HCT116 (cell line): Measurements from ENCODE around the gene FGFR3. TPM values are rescaled to one million over a fixed set of nuclear protein-coding genes. Genes with fewer than 3 reads are reported as not detected.

Experiments
- ATAC-seq: fragments of 200-7000 bp; cut with Tn5 transposase; 2 replicates; pipeline ENCODE4 v1.9.1; 2020; ENCODE audit warnings: mild to moderate bottlenecking, moderate library complexity
- BruUV-seq: library from RNA; stranded (reverse); fragments of 400-500 nt; replicated peaks from 2 replicates; lab custom pipeline; 2021; lab: Mats Ljungman, UMichigan
- CTCF ChIA-PET: fragments of 300-600 bp; sonication (Branson Sonifier 250); formaldehyde crosslinking; loops from one replicate; lab custom pipeline; 2021; ENCODE audit warnings: antibody characterized with exemption; lab: Charles Lee
- POLR2A ChIA-PET: fragments of 300-600, 350-600 bp; sonication (Branson Sonifier 250); formaldehyde crosslinking; loops from one replicate; lab custom pipeline; 2021; ENCODE audit warnings: antibody characterized with exemption; lab: Charles Lee
- RAD21 ChIA-PET, 2 experiments: fragments of 300-600 bp; sonication (Branson Sonifier 250); formaldehyde crosslinking; loops; one replicate each; lab custom pipeline; 2023; ENCODE audit warnings: low total read pairs in 2 of 2; ENCODE audit not compliant: uncharacterized antibody in 2 of 2, unreplicated experiment in 2 of 2, low non-redundant PET in 1 of 2; lab: Charles Lee
- DNase-seq: peaks from one replicate; pipeline ENCODE4 v3.0.0-alpha.2; 2010; ENCODE audit warnings: low read depth, low spot score
- H2AFZ ChIP-seq: fragments of 200-600 bp; shearing (Covaris generic), sonication (generic); 2 replicates; pipeline ENCODE4 v1.6.1; 2017; ENCODE audit warnings: low read depth, mixed run types, mixed read lengths, antibody characterized with exemption, low read length; ENCODE audit not compliant: poor library complexity, severe bottlenecking
- H3K27ac ChIP-seq: 2 replicates; pipeline ENCODE4 v1.5.1; 2012; ENCODE audit warnings: low read depth, low read length
- H3K27me3 ChIP-seq: fragments of 200-600 bp; sonication (generic); 2 replicates; pipeline ENCODE4 v1.6.1; 2016; ENCODE audit warnings: mixed run types, low read length, mixed read lengths; ENCODE audit not compliant: insufficient read depth
- H3K36me3 ChIP-seq, 2 experiments: fragments of 200-500 bp in 1 of 2; fragments of 200-600 bp in 1 of 2; sonication (Bioruptor generic) in 1 of 2; sonication (generic) in 1 of 2; 2 replicates each; pipeline versions ENCODE4 v1.5.1 to v1.6.1; 2014 to 2016; ENCODE audit warnings: low read length in 2 of 2, inconsistent platforms in 1 of 2, mixed read lengths in 1 of 2, mixed run types in 1 of 2; ENCODE audit not compliant: insufficient read depth in 2 of 2, control insufficient read depth in 1 of 2
- H3K4me1 ChIP-seq, 2 experiments: fragments of 200-600 bp in 1 of 2; sonication (generic) in 1 of 2; 2 replicates each; pipeline versions ENCODE4 v1.5.1 to v1.6.1; 2012 to 2017; ENCODE audit warnings: low read length in 2 of 2, inconsistent platforms in 1 of 2, mild to moderate bottlenecking in 1 of 2, mixed read lengths in 1 of 2, mixed run types in 1 of 2, moderate library complexity in 1 of 2; ENCODE audit not compliant: insufficient read depth in 2 of 2, control insufficient read depth in 1 of 2
- H3K4me2 ChIP-seq: fragments of 200-600 bp; sonication (generic); 2 replicates; pipeline ENCODE4 v1.6.1; 2017; ENCODE audit warnings: mixed run types, low read length, mixed read lengths
- H3K4me3 ChIP-seq, 2 experiments: fragments of 200-600 bp in 1 of 2; sonication (generic) in 1 of 2; replicated peaks in 1 of 2; 2 replicates each; pipeline ENCODE4 v1.5.1; 2011 to 2016; ENCODE audit warnings: low read length in 2 of 2, control low read depth in 1 of 2, low read depth in 1 of 2, mild to moderate bottlenecking in 1 of 2, mixed read lengths in 1 of 2, mixed run types in 1 of 2
- H3K79me2 ChIP-seq: fragments of 200-600 bp; sonication (generic); 2 replicates; pipeline ENCODE4 v1.6.1; 2017; ENCODE audit warnings: mild to moderate bottlenecking, mixed run types, low read length, moderate library complexity, mixed read lengths; ENCODE audit not compliant: insufficient read depth
- H3K9ac ChIP-seq: fragments of 200-600 bp; sonication (generic); 2 replicates; pipeline ENCODE4 v1.6.1; 2016; ENCODE audit warnings: low read length, mixed read lengths
- H3K9me2 ChIP-seq: fragments of 200-600 bp; sonication (generic), shearing (Covaris generic); 2 replicates; pipeline ENCODE4 v1.6.1; 2017; ENCODE audit warnings: mixed run types, mild to moderate bottlenecking, moderate library complexity; ENCODE audit not compliant: insufficient read depth
- H3K9me3 ChIP-seq, 2 experiments: fragments of 200-500 bp in 1 of 2; fragments of 200-600 bp in 1 of 2; sonication (Bioruptor generic) in 1 of 2; sonication (generic) in 1 of 2; 2 replicates each; pipeline ENCODE4 v1.6.1; 2014 to 2017; ENCODE audit warnings: low read length in 2 of 2, mixed read lengths in 2 of 2, inconsistent platforms in 1 of 2, low read depth in 1 of 2, mild to moderate bottlenecking in 1 of 2, mixed run types in 1 of 2, moderate library complexity in 1 of 2; ENCODE audit not compliant: control insufficient read depth in 1 of 2, insufficient read depth in 1 of 2
- H4K20me1 ChIP-seq: fragments of 200-600 bp; sonication (generic), shearing (Covaris generic); 2 replicates; pipeline ENCODE4 v1.6.1; 2017; ENCODE audit warnings: mixed run types, mild to moderate bottlenecking, moderate library complexity; ENCODE audit not compliant: insufficient read depth
- ATF3 ChIP-seq: IDR thresholded peaks from 2 replicates; pipeline ENCODE4 v1.6.1; 2012
- CEBPB ChIP-seq: IDR thresholded peaks from 2 replicates; pipeline ENCODE4 v1.6.1; 2012; ENCODE audit warnings: low read depth
- CTCF ChIP-seq, 3 experiments: fragments of 200-600 bp in 1 of 3; sonication (generic) in 1 of 3; IDR thresholded peaks in 2 of 3; conservative IDR thresholded peaks in 1 of 3; 2 replicates each; pipeline ENCODE4 v1.5.1; 2012 to 2017; ENCODE audit warnings: low read depth in 2 of 3, low read length in 2 of 3, antibody characterized with exemption in 1 of 3, borderline replicate concordance in 1 of 3, control low read depth in 1 of 3, mild to moderate bottlenecking in 1 of 3, mixed read lengths in 1 of 3, mixed run types in 1 of 3, moderate library complexity in 1 of 3; ENCODE audit not compliant: insufficient read depth in 1 of 3
- ELF1 ChIP-seq: IDR thresholded peaks from 2 replicates; pipeline ENCODE4 v1.6.1; 2012; ENCODE audit warnings: low read depth, borderline replicate concordance
- EZH2phosphoT487 ChIP-seq: fragments of 200-600 bp; IDR thresholded peaks from 2 replicates; pipeline ENCODE4 v1.6.1; 2018; ENCODE audit warnings: antibody characterized with exemption, borderline replicate concordance
- POLR2AphosphoS5 ChIP-seq: IDR thresholded peaks from 2 replicates; pipeline ENCODE4 v1.6.1; 2011; ENCODE audit warnings: mild to moderate bottlenecking, low read depth, low read length, moderate library complexity
- intact Hi-C: fragments of 100-400 bp; cut with micrococcal nuclease; formaldehyde crosslinking; loops from 2 replicates; pipeline ENCODE4 v1.10.0; 2022
- total RNA-seq: library from RNA; stranded (reverse); gene quantifications from one replicate; pipeline ENCODE4 v1.2.1, GENCODE V29; 2021; ENCODE audit not compliant: unreplicated experiment

Gene FGFR3
- total RNA-seq, 1 experiment from 2014 or later, result 31.7 TPM

- H4K20me1 ChIP-seq, result peaks cover 11% of the 10 kb centered on the region; the same call in 1 of the 2 replicates
- peaks cover 3 to 32% of the 10 kb centered on the region in 2 experiments; a peak in 2 of 4 replicates for H3K36me3 ChIP-seq
- no TSS peak for BruUV-seq
- H3K9me2 ChIP-seq, result no peaks in the 10 kb centered on the region
- intact Hi-C loops, result no loop called here
- TF ChIP-seq CTCF (IDR thresholded peaks at IDR 0.05 in 2 of 3, conservative IDR thresholded peaks at IDR 0.05 in 1 of 3; ENCODE audit: borderline replicate concordance in 1 of 3, insufficient read depth in 1 of 3, low read depth in 2 of 3, low read length in 2 of 3), result 0 out of 6 replicates have a peak, but pooled peaks of 1 of the 3 experiments have one; percentile 9
- no peak for TF ChIP-seq POLR2AphosphoS5
- H3K4me1 ChIP-seq, result peaks cover 22 to 33% of the 10 kb centered on the region in 2 experiments; a peak in 3 of 4 replicates
- H3K4me2 ChIP-seq, result 0 out of 2 replicates have a peak overlapping the region, but pooled peaks have one; percentile 23
- no peak for DNase-seq
- H3K79me2 ChIP-seq, result peaks cover 86% of the 10 kb centered on the region
- POLR2A ChIA-PET, result no interaction called here
- CTCF ChIA-PET, result no interaction called here
- RAD21 ChIA-PET, result no interaction called here
- no peak overlapping the region for H3K27ac ChIP-seq
- H3K9ac ChIP-seq, result no peak overlapping the region
- no peaks in the 10 kb centered on the region for H3K27me3 ChIP-seq
- H2AFZ ChIP-seq, result no peak overlapping the region
- H3K9me3 ChIP-seq, result no peaks in the 10 kb centered on the region
- no peak for ATAC-seq
- no peak overlapping the region for H3K4me3 ChIP-seq
These were observed 58.1 kb downstream of the FGFR3 start for GRCh38 chr4:1851160-1851559.

GRCh38 chr4:1851575-1852410 is 58.7 kb downstream of the FGFR3 start:
- intact Hi-C loops, result no loop called here
- Histone ChIP-seq H3K79me2 (peaks cover 86% of the 10 kb centered on the region), H2AFZ (no peak overlapping the region)

More at GRCh38 chr4:1851575-1852410, 58.7 kb downstream of the FGFR3 start:
- H3K4me1 ChIP-seq, result peaks cover 22 to 33% of the 10 kb centered on the region in 2 experiments; a peak in 3 of 4 replicates
- H4K20me1 ChIP-seq, result peaks cover 11% of the 10 kb centered on the region; the same call in 1 of the 2 replicates
- no TSS peak for BruUV-seq
- no peak overlapping the region for H3K9ac ChIP-seq
- DNase-seq (no peak), ATAC-seq (no peak)
- H3K27me3 ChIP-seq, result no peaks in the 10 kb centered on the region
- no peak overlapping the region for H3K4me3 ChIP-seq
- H3K9me3 ChIP-seq, result no peaks in the 10 kb centered on the region
- H3K27ac ChIP-seq, result peak overlapping the region; percentile 12; the same call in 1 of the 2 replicates
- ChIA-PET RAD21 (no interaction called here), POLR2A (no interaction called here), CTCF (no interaction called here)
- peak overlapping the region; percentile 23; the same call in 1 of the 2 replicates for H3K4me2 ChIP-seq
- TF ChIP-seq ELF1 (no peak), EZH2phosphoT487 (no peak), ATF3 (no peak), CEBPB (no peak)
- peaks cover 3 to 26% of the 10 kb centered on the region in 2 experiments; a peak in 2 of 4 replicates for H3K36me3 ChIP-seq
- H3K9me2 ChIP-seq, result no peaks in the 10 kb centered on the region
